Peyer's patch (tissue), 4 donors: ENCODE measurements around the gene AKAP12.

Experiments
- CTCF ChIP-seq, 6 experiments: fragments of 450-650 bp in 4 of 6; fragments of 200-600 bp in 2 of 6; sonication (generic) in 1 of 6; IDR thresholded peaks; one replicate each; pipeline ENCODE4 v1.5.1; 2017 to 2019; ENCODE audit warnings: antibody characterized with exemption in 6 of 6, mild to moderate bottlenecking in 3 of 6, moderate library complexity in 1 of 6
- POLR2A ChIP-seq, 2 donors: fragments of 450-650 bp; IDR thresholded peaks; one replicate each; pipeline ENCODE4 v1.5.1; 2017; ENCODE audit warnings: antibody characterized with exemption in 2 of 2, mild to moderate bottlenecking in 2 of 2, moderate library complexity in 2 of 2

DNA sequence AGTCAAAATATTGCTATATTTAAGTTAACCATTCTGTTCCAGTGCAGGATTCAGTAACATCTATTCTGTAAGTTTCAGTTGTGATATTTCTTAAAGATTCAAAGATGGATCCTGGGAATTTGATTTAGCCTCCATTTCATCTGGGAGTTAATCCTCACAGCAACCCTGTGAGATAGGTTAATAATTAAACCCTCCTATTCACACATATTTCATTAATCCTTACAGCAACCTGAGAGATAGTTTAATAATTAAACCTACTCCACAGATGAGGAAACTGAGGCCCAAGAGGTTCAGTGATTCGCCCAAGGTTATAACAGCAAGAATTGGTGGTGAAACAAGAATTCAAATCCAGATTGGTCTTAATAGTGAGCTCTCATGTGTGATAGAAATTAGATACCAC lies 162.5 kb downstream of the AKAP12 start:
- TF ChIP-seq POLR2A (IDR thresholded peaks at IDR 0.05) (no peak), CTCF (IDR thresholded peaks at IDR 0.05) (no peak)
